PFSK-1 (cell line): ENCODE measurements around the gene PTX3. TPM values are rescaled to one million over a fixed set of nuclear protein-coding genes. Genes with fewer than 3 reads are reported as not detected.

Experiments used
- FOXP2 ChIP-seq: optimal IDR thresholded peaks from 2 replicates; pipeline ENCODE3; 2011; ENCODE audit warnings: borderline replicate concordance, control low read depth, inconsistent platforms; ENCODE audit not compliant: insufficient read depth; ENCODE audit errors: extremely low read length, extremely low read depth
- POLR2AphosphoS5 ChIP-seq: IDR thresholded peaks from 2 replicates; pipeline ENCODE4 v1.6.1; 2012; ENCODE audit warnings: low read depth, mild to moderate bottlenecking, control low read depth, low read length, moderate library complexity
- REST ChIP-seq, 2 experiments: IDR thresholded peaks; 2 replicates each; pipeline versions ENCODE4 v1.6.1 to v1.8.0; 2011 to 2012; ENCODE audit warnings: low read depth in 2 of 2, low read length in 2 of 2, control low read depth in 1 of 2, inconsistent platforms in 1 of 2, mild to moderate bottlenecking in 1 of 2, moderate library complexity in 1 of 2; ENCODE audit not compliant: insufficient read depth in 1 of 2
- SIN3A ChIP-seq: IDR thresholded peaks from 2 replicates; pipeline ENCODE4 v1.6.1; 2012; ENCODE audit warnings: mild to moderate bottlenecking, low read length, moderate library complexity, borderline replicate concordance; ENCODE audit not compliant: insufficient read depth
- TAF1 ChIP-seq: IDR thresholded peaks from 2 replicates; pipeline ENCODE4 v1.6.1; 2012; ENCODE audit warnings: low read length, control low read depth, borderline replicate concordance; ENCODE audit not compliant: insufficient read depth
- polyA plus RNA-seq: library from polyadenylated mRNA; unstranded; fragments of >200 nt; gene quantifications from one replicate; pipeline ENCODE4 v1.2.1, GENCODE V29; 2012; ENCODE audit warnings: low read depth, missing spikeins; ENCODE audit not compliant: insufficient read length

Gene PTX3
- polyA plus RNA-seq = 20.9 TPM

- TF ChIP-seq POLR2AphosphoS5 (peak; percentile 75; the same call in 1 of the 2 replicates), SIN3A (no peak), FOXP2 (no peak)
Measured at GRCh38 chr3:157436583-157437291, at the start of gene PTX3. Gene PTX3 (plus strand): TSS chr3:157436850. CDS start chr3:157436934, 84 bp downstream.

GRCh38 chr3:157387708-157388435 is 48.8 kb upstream of the PTX3 start:
- TF ChIP-seq SIN3A = no peak
- TF ChIP-seq TAF1 = no peak
- no peak for TF ChIP-seq POLR2AphosphoS5
- no peak for TF ChIP-seq REST (IDR thresholded peaks at IDR 0.05; ENCODE audit: insufficient read depth in 1 of 2, low read depth in 2 of 2, low read length in 2 of 2)
- TF ChIP-seq FOXP2 = no peak

- TF ChIP-seq POLR2AphosphoS5 (no peak), TAF1 (no peak), REST (IDR thresholded peaks at IDR 0.05; ENCODE audit: insufficient read depth in 1 of 2, low read depth in 2 of 2, low read length in 2 of 2) (no peak), SIN3A (no peak), FOXP2 (no peak)
Measured at GRCh38 chr3:157388976-157389375, 47.7 kb upstream of the PTX3 start.

- TF ChIP-seq TAF1 = no peak
- no peak for TF ChIP-seq SIN3A
- no peak for TF ChIP-seq POLR2AphosphoS5
Measured at GRCh38 chr3:157390713-157391515, 45.7 kb upstream of the PTX3 start.

- TF ChIP-seq FOXP2 (no peak), TAF1 (no peak), REST (IDR thresholded peaks at IDR 0.05; ENCODE audit: insufficient read depth in 1 of 2, low read depth in 2 of 2, low read length in 2 of 2) (no peak), POLR2AphosphoS5 (no peak), SIN3A (no peak)
Measured at GRCh38 chr3:157392104-157392503, 44.5 kb upstream of the PTX3 start.
